Liver (tissue), 3 donors: ENCODE data around the gene SOX10.

ENCODE experiments used
- ATF3 ChIP-seq: IDR thresholded peaks from 2 replicates; pipeline ENCODE4 v1.6.1; 2016; ENCODE audit warnings: antibody characterized with exemption
- CTCF ChIP-seq: fragments of 150-350 bp; IDR thresholded peaks from 2 replicates; pipeline ENCODE4 v1.5.1; 2017; ENCODE audit warnings: improper control_type of control experiment, low read depth, low read length; ENCODE audit not compliant: missing input control
- GABPA ChIP-seq, 2 donors: IDR thresholded peaks in 1 of 2; conservative IDR thresholded peaks in 1 of 2; 2 replicates each; pipeline ENCODE4 v1.6.1; 2016; ENCODE audit warnings: antibody characterized with exemption in 2 of 2, mild to moderate bottlenecking in 1 of 2, moderate library complexity in 1 of 2
- HNF4G ChIP-seq: IDR thresholded peaks from 2 replicates; pipeline ENCODE4 v1.6.1; 2016; ENCODE audit warnings: antibody characterized with exemption
- NR2F2 ChIP-seq: IDR thresholded peaks from 2 replicates; pipeline ENCODE4 v1.6.1; 2016; ENCODE audit warnings: antibody characterized with exemption
- RAD21 ChIP-seq, 2 donors: IDR thresholded peaks; 2 replicates each; pipeline ENCODE4 v1.6.1; 2016; ENCODE audit warnings: antibody characterized with exemption in 2 of 2, mild to moderate bottlenecking in 2 of 2
- REST ChIP-seq: IDR thresholded peaks from 2 replicates; pipeline ENCODE4 v1.6.1; 2016; ENCODE audit warnings: antibody characterized with exemption, mild to moderate bottlenecking
- RXRA ChIP-seq, 2 donors: IDR thresholded peaks; 2 replicates each; pipeline ENCODE4 v1.6.1; 2017 to 2018; ENCODE audit warnings: antibody characterized with exemption in 2 of 2, mild to moderate bottlenecking in 1 of 2
- YY1 ChIP-seq: IDR thresholded peaks from 2 replicates; pipeline ENCODE4 v1.6.1; 2016; ENCODE audit warnings: antibody characterized with exemption, mild to moderate bottlenecking
- donor health status: healthy.
- donor health status: healthy.

- TF ChIP-seq REST (no peak), GABPA (IDR thresholded peaks at IDR 0.05 in 1 of 2, conservative IDR thresholded peaks at IDR 0.05 in 1 of 2) (no peak), CTCF (no peak), RAD21 (IDR thresholded peaks at IDR 0.05) (no peak), YY1 (no peak), NR2F2 (no peak), ATF3 (no peak), RXRA (IDR thresholded peaks at IDR 0.05) (no peak), HNF4G (no peak)
These were observed 5.0 kb upstream of the SOX10 start for GRCh38 chr22:37989146-37990045.
